Placental pericyte (primary cell): ENCODE results near the gene ACAA1. TPM values are rescaled to one million over a fixed set of nuclear protein-coding genes. Genes with fewer than 3 reads are reported as not detected.

Source experiments
- small RNA-seq: library from RNA; depleted of rRNA; stranded (forward); fragments of <200 nt; gene quantifications from one replicate; pipeline ENCODE3, GENCODE V24; 2012; ENCODE audit warnings: low replicate concordance
- total RNA-seq: library from RNA; depleted of rRNA; stranded (reverse); fragments of >200 nt; gene quantifications from 2 replicates; pipeline ENCODE4 v1.2.3, GENCODE V29; 2012

Gene ACAA1, protein sequence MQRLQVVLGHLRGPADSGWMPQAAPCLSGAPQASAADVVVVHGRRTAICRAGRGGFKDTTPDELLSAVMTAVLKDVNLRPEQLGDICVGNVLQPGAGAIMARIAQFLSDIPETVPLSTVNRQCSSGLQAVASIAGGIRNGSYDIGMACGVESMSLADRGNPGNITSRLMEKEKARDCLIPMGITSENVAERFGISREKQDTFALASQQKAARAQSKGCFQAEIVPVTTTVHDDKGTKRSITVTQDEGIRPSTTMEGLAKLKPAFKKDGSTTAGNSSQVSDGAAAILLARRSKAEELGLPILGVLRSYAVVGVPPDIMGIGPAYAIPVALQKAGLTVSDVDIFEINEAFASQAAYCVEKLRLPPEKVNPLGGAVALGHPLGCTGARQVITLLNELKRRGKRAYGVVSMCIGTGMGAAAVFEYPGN
- total RNA-seq = 19.0 and 20.6 TPM in 2 replicates

DNA sequence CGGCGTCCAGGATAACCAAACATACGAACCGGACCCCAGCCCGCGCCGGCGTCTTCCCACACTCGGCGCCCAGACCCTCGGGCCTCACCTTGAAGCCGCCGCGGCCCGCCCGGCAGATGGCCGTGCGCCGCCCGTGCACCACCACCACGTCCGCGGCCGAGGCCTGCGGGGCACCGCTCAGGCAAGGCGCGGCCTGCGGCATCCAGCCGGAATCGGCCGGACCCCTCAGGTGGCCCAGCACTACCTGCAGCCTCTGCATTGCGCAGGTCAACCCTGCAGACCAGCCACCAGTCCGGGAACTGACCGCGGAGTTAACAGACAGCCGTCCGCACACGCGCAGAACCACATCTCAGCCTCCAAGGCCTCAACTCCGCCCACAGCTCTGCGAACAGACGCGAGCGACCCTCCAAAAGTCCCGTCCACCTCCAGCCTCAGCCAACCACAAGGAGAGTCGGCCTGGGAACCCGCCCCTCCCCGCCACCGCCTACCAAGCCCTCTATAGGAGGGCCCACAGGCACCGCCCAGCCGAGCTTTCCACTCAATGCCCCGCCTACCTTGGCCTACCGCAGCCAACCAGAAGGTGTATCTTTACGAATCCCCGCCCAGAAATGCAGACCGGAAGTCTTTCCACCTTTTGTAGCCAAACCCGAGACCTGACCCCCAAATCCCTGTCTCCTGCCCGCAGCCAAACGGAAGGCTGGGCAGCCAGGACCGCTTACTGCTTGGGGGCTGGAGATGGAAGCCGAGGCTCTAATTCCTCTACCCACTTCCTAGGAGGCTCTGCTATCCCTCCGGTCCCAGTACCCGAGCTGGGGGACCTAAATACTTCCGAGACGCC, at the start of gene ACAA1:
TSS of gene ACAA1 (minus strand) at position 351 of the 838 bp plus-strand sequence. CDS start at position 259, 92 bp downstream.

DNA sequence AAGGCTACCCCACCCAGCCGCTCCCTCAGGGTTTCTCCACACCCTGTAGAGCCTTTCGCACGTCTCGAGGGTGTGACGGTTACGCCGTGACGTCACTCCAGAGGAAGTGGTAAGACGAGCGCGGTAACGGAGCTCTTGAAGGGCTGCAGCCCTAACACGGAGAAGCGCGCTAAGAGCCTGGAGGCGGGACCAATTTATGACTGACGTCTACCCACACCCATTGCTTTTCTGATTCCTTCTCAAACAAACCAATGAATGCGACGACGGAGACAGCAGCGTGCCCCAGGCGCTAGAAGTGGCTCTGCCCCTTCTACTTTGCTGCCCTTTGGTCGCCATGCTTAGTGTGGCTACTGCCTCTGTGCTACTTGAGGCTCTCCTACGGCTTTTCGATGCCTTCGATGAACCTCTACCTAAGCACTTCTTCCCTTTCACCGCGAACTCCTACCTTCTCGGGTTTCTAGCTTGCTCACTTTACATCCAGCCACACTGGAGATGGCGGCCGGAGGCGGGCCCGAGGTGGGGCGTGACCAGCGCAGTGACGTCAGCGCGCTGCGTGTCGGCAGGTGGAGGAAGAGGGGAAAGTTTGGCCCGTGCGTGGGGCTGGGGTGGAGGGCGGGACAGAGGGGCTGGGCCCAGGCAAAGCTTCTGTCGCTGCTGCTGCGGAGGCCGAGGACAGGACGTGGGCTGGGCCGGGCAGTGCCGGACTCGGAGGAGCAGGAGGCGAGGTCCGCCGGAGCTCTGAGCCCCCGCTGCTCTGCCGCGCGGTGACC, 28.2 kb upstream of the ACAA1 start, which contains the start of gene OXSR1:
TSS of gene OXSR1 (plus strand) at position 586 of the 770 bp plus-strand sequence. CDS start 340 bp downstream, outside the sequence.

DNA sequence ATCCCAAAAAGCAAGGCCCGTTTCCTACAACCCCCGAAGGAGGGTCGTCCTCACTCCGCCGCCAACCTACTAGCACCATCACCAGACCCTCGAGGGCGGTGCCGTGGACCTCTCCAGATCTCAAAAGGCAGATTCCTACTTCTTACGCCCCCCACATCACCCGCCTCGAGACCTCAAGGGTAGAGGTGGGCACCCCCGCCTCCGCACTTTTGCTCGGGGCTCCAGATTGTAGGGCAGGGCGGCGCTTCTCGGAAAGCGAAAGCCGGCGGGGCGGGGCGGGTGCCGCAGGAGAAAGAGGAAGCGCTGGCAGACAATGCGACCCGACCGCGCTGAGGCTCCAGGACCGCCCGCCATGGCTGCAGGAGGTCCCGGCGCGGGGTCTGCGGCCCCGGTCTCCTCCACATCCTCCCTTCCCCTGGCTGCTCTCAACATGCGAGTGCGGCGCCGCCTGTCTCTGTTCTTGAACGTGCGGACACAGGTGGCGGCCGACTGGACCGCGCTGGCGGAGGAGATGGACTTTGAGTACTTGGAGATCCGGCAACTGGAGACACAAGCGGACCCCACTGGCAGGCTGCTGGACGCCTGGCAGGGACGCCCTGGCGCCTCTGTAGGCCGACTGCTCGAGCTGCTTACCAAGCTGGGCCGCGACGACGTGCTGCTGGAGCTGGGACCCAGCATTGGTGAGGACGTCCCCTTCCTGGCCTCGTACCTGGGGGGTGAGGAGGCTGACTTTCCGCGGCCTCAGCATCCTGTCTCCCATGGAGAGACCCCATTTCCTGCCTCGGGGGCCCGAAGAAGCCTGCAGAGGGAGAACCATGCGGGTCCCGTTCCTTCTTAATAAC, 1.6 kb upstream of the ACAA1 start, which contains the start of gene MYD88:
TSS of gene MYD88 (plus strand) at position 313 of the 842 bp plus-strand sequence. CDS start at position 353, 40 bp downstream.

Small RNA genes within 50 kb of the gene (small RNA-seq; reads per million reads assigned to genes)
- gene RF00019 = not detected

Other genes with a start within 250 kb of the ACAA1 start
- gene VILL, start 146.3 kb downstream of the ACAA1 start, total RNA-seq = 5.4 and 9.0 TPM in 2 replicates
- gene PLCD1, start 107.5 kb downstream of the ACAA1 start, total RNA-seq = 16.0 and 23.4 TPM in 2 replicates
- under 0.01 TPM in 1 of 2 replicates, not detected in the other for gene DLEC1, start 97.9 kb downstream of the ACAA1 start, total RNA-seq
- gene MYD88, start 1.5 kb upstream of the ACAA1 start, total RNA-seq = 9.8 and 19.5 TPM in 2 replicates
- gene OXSR1, start 28.4 kb upstream of the ACAA1 start, total RNA-seq = 33.0 and 62.9 TPM in 2 replicates
- gene SLC22A13, start 128.7 kb upstream of the ACAA1 start, total RNA-seq = 0.43 and 0.44 TPM in 2 replicates
- gene SLC22A14, start 145.2 kb upstream of the ACAA1 start, total RNA-seq = under 0.01 and 0.14 TPM in 2 replicates
- gene XYLB, start 209.7 kb upstream of the ACAA1 start, total RNA-seq = 4.3 and 5.5 TPM in 2 replicates